ENCODE results near the gene GET4. TPM values are rescaled to one million over a fixed set of nuclear protein-coding genes. Genes with fewer than 3 reads are reported as not detected.

The GET4 gene
- polyA plus RNA-seq, 1 of the 3 experiments (the other 2 are of a cell fraction), result 63.1 TPM

GRCh38 chr7:929311-929711 lies 53.0 kb downstream of the GET4 start:
- POLR2A ChIA-PET, result no interaction called here

More at GRCh38 chr7:929311-929711, 53.0 kb downstream of the GET4 start:
- H3K9me2 ChIP-seq, result no peaks in the 10 kb centered on the region
- no peaks in the 10 kb centered on the region for H4K20me1 ChIP-seq (ENCODE audit: insufficient read depth)
- no peak overlapping the region for H3K4me2 ChIP-seq
- WGBS (ENCODE audit: low lambda C conversion rate), result 81% methylated on average over 14 of the region's 14 CpGs
- peaks cover 0 to 5% of the 10 kb centered on the region in 2 experiments; a peak in 1 of 4 replicates for H3K4me1 ChIP-seq (ENCODE audit: control insufficient read depth in 1 of 2, insufficient read depth in 2 of 2, low read depth in 1 of 2, low read length in 1 of 2)
- no peaks in the 10 kb centered on the region for H3K79me2 ChIP-seq (ENCODE audit: insufficient read depth)
- no peaks in the 10 kb centered on the region for H3K27me3 ChIP-seq (ENCODE audit: insufficient read depth)
- H3K4me3 ChIP-seq (ENCODE audit: low read depth in 2 of 2, low read length in 1 of 2), result no peak overlapping the region
- peaks cover 3% of the 10 kb centered on the region for H3F3A ChIP-seq (replicated peaks; ENCODE audit: insufficient read depth)
- no peak for DNase-seq
- H2AFZ ChIP-seq (ENCODE audit: low read depth), result no peak overlapping the region
- H3K27ac ChIP-seq (ENCODE audit: low read depth in 2 of 2, low read length in 1 of 2), result peak overlapping the region in 1 of 2 experiments; percentile 37; a peak in 1 of 4 replicates
- CTCF ChIA-PET, result interaction anchor here (1.0 to 1.9 kb wide), 2 partner anchors 20 to 22 kb away, joined by 4 to 8 read pairs; no protein-coding TSS in a partner anchor
- H3K9me3 ChIP-seq, result no peaks in the 10 kb centered on the region
- TF ChIP-seq REST (IDR thresholded peaks at IDR 0.05; ENCODE audit: low read depth, low read length) (no peak), GATA2 (CRISPR knock-in tag; IDR thresholded peaks at IDR 0.05) (no peak), ELF1 (IDR thresholded peaks at IDR 0.05) (no peak), RCOR1 (IDR thresholded peaks at IDR 0.05; ENCODE audit: low read length) (no peak), SIN3A (IDR thresholded peaks at IDR 0.05; ENCODE audit: borderline replicate concordance, low read depth, low read length) (no peak), MEF2A (IDR thresholded peaks at IDR 0.05; ENCODE audit: borderline replicate concordance, low read depth) (no peak), FOSL2 (IDR thresholded peaks at IDR 0.05; ENCODE audit: borderline replicate concordance, low read depth) (no peak), EP300 (IDR thresholded peaks at IDR 0.05; ENCODE audit: borderline replicate concordance in 1 of 2, low read depth in 1 of 2, low read length in 1 of 2) (no peak), RXRA (IDR thresholded peaks at IDR 0.05; ENCODE audit: borderline replicate concordance, low read depth) (no peak), IRF3 (IDR thresholded peaks at IDR 0.05; ENCODE audit: low read depth, low read length) (no peak), FOXJ3 (CRISPR knock-in tag; IDR thresholded peaks at IDR 0.05) (no peak), NRF1 (IDR thresholded peaks at IDR 0.05; ENCODE audit: low read depth, low read length) (no peak), TEAD4 (IDR thresholded peaks at IDR 0.05; ENCODE audit: borderline replicate concordance, insufficient read depth) (no peak), MXI1 (IDR thresholded peaks at IDR 0.05; ENCODE audit: low read depth, low read length) (no peak)
- no peak overlapping the region for H3K9ac ChIP-seq
- H3K36me3 ChIP-seq (replicated peaks in 1 of 2; ENCODE audit: control insufficient read depth in 1 of 2, insufficient read depth in 2 of 2, low read length in 1 of 2), result no peaks in the 10 kb centered on the region
